Measurements from ENCODE around the gene E2F6. TPM values are rescaled to one million over a fixed set of nuclear protein-coding genes. Genes with fewer than 3 reads are reported as not detected.
"Not testable (repeated sequence)": the region's sequence is repeated elsewhere in the genome, so short reads cannot be mapped to it uniquely, and the experiment has no call there.

Gene E2F6
- total RNA-seq, 4 donors from 2014 or later: 6.0 to 19.8 (median 6.9) TPM

- H3K4me1 ChIP-seq: peaks cover 5 to 55% (median 32%) of the 10 kb centered on the region in 4 donors
- peak overlapping the region; percentile 75 to 86 (median 82) for H3K27ac ChIP-seq
- no peaks in the 10 kb centered on the region for H3K27me3 ChIP-seq
- TF ChIP-seq POLR2A (IDR thresholded peaks at IDR 0.05): no peak
- peak in 1 of 3 donors; percentile 46 for TF ChIP-seq POLR2AphosphoS5 (IDR thresholded peaks at IDR 0.05)
- no peak overlapping the region for H3K4me3 ChIP-seq
- DNase-seq: peak; percentile 87
- intact Hi-C loops (cut with DNase I; ENCODE audit: low total_unique reads) (no loop called here), in situ Hi-C loops (cut with MboI; ENCODE audit: low pct_ligation_motif_present in 1 of 4, low pct_unique_long_range_greater_than_20kb in 1 of 4, low sequenced_read_pairs in 3 of 4) (loop anchor here in 3 of 4 donors (10.0 to 25.0 kb wide), 4 partner anchors 61 to 568 kb away; partner anchors contain the start of gene ROCK2 (in 1 of the 3))
- no peaks in the 10 kb centered on the region for H3K9me3 ChIP-seq
- 56 to 63% methylated on average over 1 to 5 of the region's 5 CpGs for WGBS, 2 donors (ENCODE audit: low coverage in 1 of 2)
- no peaks in the 10 kb centered on the region for H3K36me3 ChIP-seq
Measured at GRCh38 chr2:11405599-11406266, 60.2 kb downstream of the E2F6 start.

- H3K27me3 ChIP-seq; H3K36me3 ChIP-seq; intact Hi-C loops (cut with DNase I; ENCODE audit: low total_unique reads); H3K9me3 ChIP-seq; DNase-seq; H3K4me3 ChIP-seq: not testable (repeated sequence)
- in situ Hi-C loops (cut with MboI; ENCODE audit: low pct_ligation_motif_present in 1 of 4, low pct_unique_long_range_greater_than_20kb in 1 of 4, low sequenced_read_pairs in 3 of 4): loop anchor here in 3 of 4 donors (10.0 to 25.0 kb wide), 4 partner anchors 60 to 568 kb away; partner anchors contain the start of gene ROCK2 (in 1 of the 3)
- peak overlapping the region; percentile 75 to 86 (median 82) for H3K27ac ChIP-seq
- peaks cover 5 to 55% (median 32%) of the 10 kb centered on the region in 4 donors for H3K4me1 ChIP-seq
- 60 to 87% methylated on average over 1 to 8 of the region's 8 CpGs for WGBS, 2 donors (ENCODE audit: low coverage in 1 of 2)
Measured at GRCh38 chr2:11405074-11405406, 60.9 kb downstream of the E2F6 start.

- in situ Hi-C loops (cut with MboI; ENCODE audit: low pct_ligation_motif_present in 1 of 4, low pct_unique_long_range_greater_than_20kb in 1 of 4, low sequenced_read_pairs in 3 of 4): loop anchor here in 3 of 4 donors (10.0 to 25.0 kb wide), 4 partner anchors 60 to 567 kb away; partner anchors contain the start of gene ROCK2 (in 1 of the 3)
- TF ChIP-seq CTCF (IDR thresholded peaks at IDR 0.05) (no peak), POLR2AphosphoS5 (IDR thresholded peaks at IDR 0.05) (no peak), POLR2A (IDR thresholded peaks at IDR 0.05) (no peak), EP300 (IDR thresholded peaks at IDR 0.05; ENCODE audit: low read depth) (no peak)
- peaks cover 5 to 55% (median 32%) of the 10 kb centered on the region in 4 donors for H3K4me1 ChIP-seq
Measured at GRCh38 chr2:11404376-11405073, 61.4 kb downstream of the E2F6 start.

GRCh38 chr2:11402436-11402835 lies 63.5 kb downstream of the E2F6 start:
- no peaks in the 10 kb centered on the region for H3K9me3 ChIP-seq
- in situ Hi-C loops (cut with MboI; ENCODE audit: low pct_ligation_motif_present in 1 of 4, low pct_unique_long_range_greater_than_20kb in 1 of 4, low sequenced_read_pairs in 3 of 4): loop anchor here in 3 of 4 donors (10.0 to 25.0 kb wide), 4 partner anchors 58 to 565 kb away; partner anchors contain the start of gene ROCK2 (in 1 of the 3)
- peaks cover 5 to 55% (median 31%) of the 10 kb centered on the region in 4 donors for H3K4me1 ChIP-seq
- intact Hi-C loops (cut with DNase I; ENCODE audit: low total_unique reads): no loop called here
- H3K27ac ChIP-seq: no peak overlapping the region
- H3K27me3 ChIP-seq: no peaks in the 10 kb centered on the region
- H3K36me3 ChIP-seq: no peaks in the 10 kb centered on the region
- DNase-seq: no peak
- H3K4me3 ChIP-seq: no peak overlapping the region
- TF ChIP-seq CTCF (IDR thresholded peaks at IDR 0.05) (no peak), EP300 (IDR thresholded peaks at IDR 0.05; ENCODE audit: low read depth) (no peak), POLR2AphosphoS5 (IDR thresholded peaks at IDR 0.05) (no peak), POLR2A (IDR thresholded peaks at IDR 0.05) (no peak)
- WGBS, 2 donors (ENCODE audit: low coverage in 1 of 2): 96 to 100% methylated on average over 1 to 9 of the region's 9 CpGs

More at GRCh38 chr2:11404376-11405073, 61.4 kb downstream of the E2F6 start:
- intact Hi-C loops (cut with DNase I; ENCODE audit: low total_unique reads): no loop called here
- H3K27ac ChIP-seq: peak overlapping the region; percentile 75 to 86 (median 82)
- no peak overlapping the region for H3K4me3 ChIP-seq
- no peaks in the 10 kb centered on the region for H3K36me3 ChIP-seq
- DNase-seq: no peak
- no peaks in the 10 kb centered on the region for H3K27me3 ChIP-seq
- 84 to 93% methylated on average over 2 to 7 of the region's 7 CpGs for WGBS, 2 donors (ENCODE audit: low coverage in 1 of 2)
- no peaks in the 10 kb centered on the region for H3K9me3 ChIP-seq

- Histone ChIP-seq H3K4me1 (peaks cover 0 to 25% (median 5%) of the 10 kb centered on the region in 4 donors), H3K36me3 (no peaks in the 10 kb centered on the region), H3K9me3 (no peaks in the 10 kb centered on the region), H3K27me3 (no peaks in the 10 kb centered on the region), H3K4me3 (no peak overlapping the region), H3K27ac (peak overlapping the region in 1 of 4 donors; percentile 51)
- intact Hi-C loops (cut with DNase I; ENCODE audit: low total_unique reads) (no loop called here), in situ Hi-C loops (cut with MboI; ENCODE audit: low pct_ligation_motif_present in 1 of 4, low pct_unique_long_range_greater_than_20kb in 1 of 4, low sequenced_read_pairs in 3 of 4) (no loop called here)
- TF ChIP-seq POLR2A (IDR thresholded peaks at IDR 0.05): no peak
- TF ChIP-seq CTCF (IDR thresholded peaks at IDR 0.05): no peak
- no peak for TF ChIP-seq EP300 (IDR thresholded peaks at IDR 0.05; ENCODE audit: low read depth)
- no peak for TF ChIP-seq POLR2AphosphoS5 (IDR thresholded peaks at IDR 0.05)
- no peak for DNase-seq
- WGBS, 2 donors (ENCODE audit: low coverage in 1 of 2): 90 to 91% methylated on average over 7 of the region's 7 CpGs
Measured at GRCh38 chr2:11399438-11399762, 66.6 kb downstream of the E2F6 start.
